K562 (cell line): ENCODE data around the gene UNC5C.

Experiments
- BCLAF1 ChIP-seq, 2 experiments: fragments of 450-650 bp in 1 of 2; IDR thresholded peaks; 2 replicates each; pipeline ENCODE4 v1.6.1; 2011 to 2017; ENCODE audit warnings: low read depth in 2 of 2, antibody characterized with exemption in 1 of 2, borderline replicate concordance in 1 of 2, low read length in 1 of 2, mild to moderate bottlenecking in 1 of 2, mixed read lengths in 1 of 2; ENCODE audit not compliant: control insufficient read depth in 1 of 2
- CBX5 ChIP-seq: IDR thresholded peaks from 2 replicates; pipeline ENCODE4 v1.6.1; 2014; ENCODE audit warnings: low read depth, borderline replicate concordance
- CEBPB ChIP-seq: fragments of 450-650 bp; IDR thresholded peaks from 2 replicates; pipeline ENCODE4 v1.6.1; 2016; ENCODE audit warnings: missing genetic modification characterization, missing compliant biosample characterization
- ETV5 ChIP-seq: sonication (generic); formaldehyde crosslinking; IDR thresholded peaks from 2 replicates; pipeline ENCODE4 v1.4.0; 2020; ENCODE audit warnings: low read depth, mild to moderate bottlenecking, missing genetic modification reagents
- FOXP4 ChIP-seq: sonication (generic); formaldehyde crosslinking; IDR thresholded peaks from 2 replicates; pipeline ENCODE4 v1.8.0; 2022; ENCODE audit warnings: mild to moderate bottlenecking, missing genetic modification reagents, borderline replicate concordance
- HES1 ChIP-seq: fragments of 450-650 bp; IDR thresholded peaks from 2 replicates; pipeline ENCODE4 v1.6.1; 2016; ENCODE audit warnings: low read depth, mild to moderate bottlenecking, moderate library complexity
- RBM39 ChIP-seq: fragments of 200-400 bp; formaldehyde crosslinking; optimal IDR thresholded peaks from 2 replicates; pipeline ENCODE3; 2018; ENCODE audit warnings: low read depth, low read length
- ZBTB5 ChIP-seq: fragments of 450-650 bp; IDR thresholded peaks from 2 replicates; pipeline ENCODE4 v1.6.1; 2017; ENCODE audit warnings: antibody characterized with exemption
- ZNF253 ChIP-seq: fragments of 250-450 bp; sonication (Bioruptor Pico); conservative IDR thresholded peaks from 2 replicates; pipeline ENCODE4 v1.6.1; 2021; ENCODE audit warnings: mild to moderate bottlenecking

GRCh38 chr4:95318044-95318443 is 230.7 kb downstream of the UNC5C start:
- TF ChIP-seq RBM39 = no peak
- no peak for TF ChIP-seq CEBPB
- TF ChIP-seq HES1 = no peak
- no peak for TF ChIP-seq ETV5 (CRISPR knock-in tag)
- TF ChIP-seq BCLAF1 (IDR thresholded peaks at IDR 0.05; ENCODE audit: borderline replicate concordance in 1 of 2, control insufficient read depth in 1 of 2, low read depth in 2 of 2, low read length in 1 of 2) = no peak
- no peak for TF ChIP-seq FOXP4
- no peak for TF ChIP-seq ZBTB5
- TF ChIP-seq CBX5 = no peak
- TF ChIP-seq ZNF253 = no peak
